HG03342 (cell line): ENCODE results near the gene CD8A.
"Not testable (repeated sequence)": the region's sequence is repeated elsewhere in the genome, so short reads cannot be mapped to it uniquely, and the experiment has no call there.

Experiments
- ATAC-seq: cut with Tn5 transposase; IDR thresholded peaks from one replicate; pipeline ENCODE4 v1.9.1; 2021; ENCODE audit warnings: mild to moderate bottlenecking, moderate library complexity; ENCODE audit not compliant: unreplicated experiment

The CD8A gene

GRCh38 chr2:86790676-86791572 lies at the start of gene CD8A:
Gene CD8A (minus strand): TSS chr2:86790913. CDS start chr2:86790825, 88 bp downstream.
- no peak for ATAC-seq

- ATAC-seq: not testable (repeated sequence)
Measured at GRCh38 chr2:86839871-86840548, 49.3 kb upstream of the CD8A start.

GRCh38 chr2:86839455-86839854 lies 48.7 kb upstream of the CD8A start:
- ATAC-seq: not testable (repeated sequence)

GRCh38 chr2:86837714-86838113 lies 47.0 kb upstream of the CD8A start:
- not testable (repeated sequence) for ATAC-seq

GRCh38 chr2:86836915-86837695 lies 46.4 kb upstream of the CD8A start:
- ATAC-seq: not testable (repeated sequence)

GRCh38 chr2:86835548-86835889 lies 44.8 kb upstream of the CD8A start:
- ATAC-seq: not testable (repeated sequence)

GRCh38 chr2:86833315-86833714 lies 42.6 kb upstream of the CD8A start:
- ATAC-seq: no peak

GRCh38 chr2:86832334-86833096 lies 41.8 kb upstream of the CD8A start:
- no peak for ATAC-seq

- no peak for ATAC-seq
Measured at GRCh38 chr2:86831537-86831936, 40.8 kb upstream of the CD8A start.

- ATAC-seq: no peak
Measured at GRCh38 chr2:86826951-86827350, 36.2 kb upstream of the CD8A start.

- no peak for ATAC-seq
Measured at GRCh38 chr2:86825693-86826381, 35.1 kb upstream of the CD8A start.

- ATAC-seq: no peak
Measured at GRCh38 chr2:86825036-86825692, 34.5 kb upstream of the CD8A start.

- ATAC-seq: no peak
Measured at GRCh38 chr2:86822668-86823345, 32.1 kb upstream of the CD8A start.

GRCh38 chr2:86821842-86822241 lies 31.1 kb upstream of the CD8A start:
- ATAC-seq: no peak

- ATAC-seq: no peak
Measured at GRCh38 chr2:86821306-86821705, 30.6 kb upstream of the CD8A start.

GRCh38 chr2:86818957-86819356 lies 28.2 kb upstream of the CD8A start:
- ATAC-seq: no peak

- ATAC-seq: no peak
Measured at GRCh38 chr2:86818114-86818801, 27.5 kb upstream of the CD8A start.

GRCh38 chr2:86815611-86816010 lies 24.9 kb upstream of the CD8A start:
- no peak for ATAC-seq
